HepG2 (cell line): ENCODE measurements around the gene IST1. TPM values are rescaled to one million over a fixed set of nuclear protein-coding genes. Genes with fewer than 3 reads are reported as not detected.

Experiments
- CBX2 ChIP-seq, 2 experiments: fragments of 200-600 bp in 1 of 2; sonication (generic); formaldehyde crosslinking in 1 of 2; IDR thresholded peaks; 2 replicates each; pipeline versions ENCODE4 v1.7.0 to v1.8.1; 2018 to 2022; ENCODE audit warnings: low read depth in 2 of 2, low read length in 1 of 2, mild to moderate bottlenecking in 1 of 2, missing genetic modification reagents in 1 of 2
- GATAD1 ChIP-seq: IDR thresholded peaks from 2 replicates; pipeline ENCODE4 v1.6.1; 2016; ENCODE audit warnings: missing genetic modification reagents, missing compliant biosample characterization
- HDAC2 ChIP-seq: sonication (generic); formaldehyde crosslinking; IDR thresholded peaks from 2 replicates; pipeline ENCODE4 v1.4.0; 2020; ENCODE audit warnings: missing genetic modification reagents
- HOXA7 ChIP-seq: sonication (generic); formaldehyde crosslinking; IDR thresholded peaks from 2 replicates; pipeline ENCODE4 v1.8.1; 2022; ENCODE audit warnings: mild to moderate bottlenecking, missing genetic modification reagents, moderate library complexity
- NAIF1 ChIP-seq: sonication (generic); formaldehyde crosslinking; IDR thresholded peaks from 2 replicates; pipeline ENCODE4 v1.5.0; 2020; ENCODE audit warnings: mild to moderate bottlenecking, missing genetic modification reagents, borderline replicate concordance
- NFIC ChIP-seq: IDR thresholded peaks from 2 replicates; pipeline ENCODE4 v1.6.1; 2012; ENCODE audit warnings: mild to moderate bottlenecking, low read length, inconsistent platforms
- NR2F1 ChIP-seq, 2 experiments: fragments of 450-650 bp in 1 of 2; formaldehyde crosslinking in 1 of 2; IDR thresholded peaks; 2 replicates each; pipeline versions ENCODE4 v1.5.0 to v1.6.1; 2016 to 2020; ENCODE audit warnings: mild to moderate bottlenecking in 1 of 2, missing compliant biosample characterization in 1 of 2, missing genetic modification reagents in 1 of 2, moderate library complexity in 1 of 2
- ONECUT2 ChIP-seq: sonication (generic); formaldehyde crosslinking; IDR thresholded peaks from 2 replicates; pipeline ENCODE4 v1.4.0; 2020; ENCODE audit warnings: missing genetic modification reagents
- SCMH1 ChIP-seq: sonication (generic); formaldehyde crosslinking; IDR thresholded peaks from 2 replicates; pipeline ENCODE4 v1.9.0; 2021; ENCODE audit warnings: missing genetic modification reagents, mild to moderate bottlenecking, borderline replicate concordance
- ZBTB8A ChIP-seq: sonication (generic); formaldehyde crosslinking; IDR thresholded peaks from 2 replicates; pipeline ENCODE4 v1.4.0; 2020; ENCODE audit warnings: mild to moderate bottlenecking, low read depth, missing genetic modification reagents, borderline replicate concordance
- ZNF318 ChIP-seq: sonication (generic); formaldehyde crosslinking; IDR thresholded peaks from 2 replicates; pipeline ENCODE4 v1.4.0; 2020; ENCODE audit warnings: mild to moderate bottlenecking, missing genetic modification reagents
- ZNF619 ChIP-seq: sonication (generic); formaldehyde crosslinking; IDR thresholded peaks from 2 replicates; pipeline ENCODE4 v1.4.0; 2020; ENCODE audit warnings: mild to moderate bottlenecking, missing genetic modification reagents
- ZNF672 ChIP-seq: sonication (generic); formaldehyde crosslinking; IDR thresholded peaks from 2 replicates; pipeline ENCODE4 v1.8.1; 2022; ENCODE audit warnings: missing genetic modification reagents
- polyA plus RNA-seq, 8 experiments: library from polyadenylated mRNA; depleted of rRNA in 3 of 8; stranded (reverse) in 7 of 8; unstranded in 1 of 8; fragments of >200 nt; fragmentation: Illumina TruSeq in 4 of 8; extraction: Trizol in 4 of 8; gene quantifications; 2 replicates each; pipeline versions ENCODE4 v1.2.1 to v1.2.3, GENCODE V29; 2011 to 2016; ENCODE audit warnings: low read depth in 4 of 8, missing spikeins in 1 of 8, mixed read lengths in 1 of 8; ENCODE audit not compliant: insufficient read depth in 1 of 8
- total RNA-seq, 5 experiments: library from RNA; depleted of rRNA; stranded (reverse); fragments of >200 nt; fragmentation: Illumina TruSeq; extraction: Trizol; gene quantifications; 2 replicates each; pipeline ENCODE4 v1.2.3, GENCODE V29; 2016; ENCODE audit warnings: low read depth in 1 of 5
- TF ChIP-seq, protein P1 (sequence below): sonication (generic); formaldehyde crosslinking; IDR thresholded peaks from 2 replicates; pipeline ENCODE4 v1.4.0; 2020; ENCODE audit warnings: missing genetic modification reagents; ENCODE audit errors: not compliant biosample characterization
- TF ChIP-seq, protein P2 (sequence below): sonication (generic); formaldehyde crosslinking; IDR thresholded peaks from 2 replicates; pipeline ENCODE4 v1.8.1; 2022; ENCODE audit warnings: low read depth, mild to moderate bottlenecking, missing genetic modification reagents

IST1 gene
- total and polyA plus RNA-seq, 2 of the 13 experiments (the other 11 are each of a cell fraction or from before 2014, with no cell fraction given) = 346 to 415 TPM

DNA sequence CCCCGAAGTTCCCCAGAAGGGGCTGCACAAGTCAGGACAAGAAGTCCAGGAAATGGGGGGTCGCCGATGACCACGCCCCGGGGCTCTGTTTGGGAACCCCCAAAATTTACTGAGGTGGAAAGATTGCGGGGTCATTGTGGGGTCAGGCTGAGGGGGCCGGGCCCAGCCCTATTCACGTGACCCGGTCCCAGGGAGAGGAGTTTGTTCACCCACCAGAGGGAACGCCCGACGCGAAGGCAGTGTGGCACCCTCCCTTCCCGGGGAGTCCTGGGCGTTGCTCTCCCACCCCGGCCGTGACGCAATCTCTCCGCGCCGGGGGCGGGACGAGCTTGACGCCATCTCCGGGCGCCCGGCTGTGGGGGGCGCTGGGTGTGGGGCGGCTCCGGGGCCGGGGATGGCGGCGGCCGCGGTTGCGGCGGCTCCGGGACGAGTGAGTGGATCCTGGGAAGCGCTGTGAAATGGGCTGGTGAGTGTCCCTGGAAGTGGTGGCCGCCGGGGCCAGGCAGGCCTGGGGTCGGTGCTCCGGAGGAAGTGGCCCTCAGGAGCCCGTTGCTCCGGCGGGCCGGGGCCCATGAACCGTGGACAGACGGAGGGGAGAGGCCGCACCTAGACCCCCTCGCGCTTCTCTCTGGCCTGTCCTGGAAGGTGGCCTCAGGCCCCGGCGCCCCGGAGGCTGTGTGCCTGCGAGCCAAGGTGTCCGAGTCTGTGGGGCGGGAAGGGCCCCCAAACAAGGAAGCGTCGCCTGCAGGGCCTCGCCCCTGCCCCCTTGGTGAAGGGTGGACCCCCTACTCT is 49.5 kb upstream of the IST1 start, which contains the start of gene ATXN1L (continued):
- TF ChIP-seq ZNF672 (CRISPR knock-in tag) = no peak
- TF ChIP-seq ZBTB8A = no peak
- peak; percentile 83; the same call in 1 of the 2 replicates for TF ChIP-seq ZNF619 (CRISPR knock-in tag)
- TF ChIP-seq, protein P1, sequence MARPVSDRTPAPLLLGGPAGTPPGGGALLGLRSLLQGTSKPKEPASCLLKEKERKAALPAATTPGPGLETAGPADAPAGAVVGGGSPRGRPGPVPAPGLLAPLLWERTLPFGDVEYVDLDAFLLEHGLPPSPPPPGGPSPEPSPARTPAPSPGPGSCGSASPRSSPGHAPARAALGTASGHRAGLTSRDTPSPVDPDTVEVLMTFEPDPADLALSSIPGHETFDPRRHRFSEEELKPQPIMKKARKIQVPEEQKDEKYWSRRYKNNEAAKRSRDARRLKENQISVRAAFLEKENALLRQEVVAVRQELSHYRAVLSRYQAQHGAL (CRISPR knock-in tag) = no peak
- TF ChIP-seq NFIC = no peak
- no peak for TF ChIP-seq SCMH1
- peak; percentile 20 to 64; a peak in 3 of 4 replicates for TF ChIP-seq NR2F1 (CRISPR knock-in tag; IDR thresholded peaks at IDR 0.05)
- TF ChIP-seq HDAC2 (CRISPR knock-in tag) = peak; percentile 78
- no peak for TF ChIP-seq ONECUT2 (CRISPR knock-in tag)
- TF ChIP-seq CBX2 (IDR thresholded peaks at IDR 0.05; ENCODE audit: low read depth, low read length) = no peak
- TF ChIP-seq CBX2 (CRISPR knock-in tag; IDR thresholded peaks at IDR 0.05; ENCODE audit: low read depth) = no peak
- TF ChIP-seq GATAD1 (CRISPR knock-in tag) = peak; percentile 96
- TF ChIP-seq, protein P2, sequence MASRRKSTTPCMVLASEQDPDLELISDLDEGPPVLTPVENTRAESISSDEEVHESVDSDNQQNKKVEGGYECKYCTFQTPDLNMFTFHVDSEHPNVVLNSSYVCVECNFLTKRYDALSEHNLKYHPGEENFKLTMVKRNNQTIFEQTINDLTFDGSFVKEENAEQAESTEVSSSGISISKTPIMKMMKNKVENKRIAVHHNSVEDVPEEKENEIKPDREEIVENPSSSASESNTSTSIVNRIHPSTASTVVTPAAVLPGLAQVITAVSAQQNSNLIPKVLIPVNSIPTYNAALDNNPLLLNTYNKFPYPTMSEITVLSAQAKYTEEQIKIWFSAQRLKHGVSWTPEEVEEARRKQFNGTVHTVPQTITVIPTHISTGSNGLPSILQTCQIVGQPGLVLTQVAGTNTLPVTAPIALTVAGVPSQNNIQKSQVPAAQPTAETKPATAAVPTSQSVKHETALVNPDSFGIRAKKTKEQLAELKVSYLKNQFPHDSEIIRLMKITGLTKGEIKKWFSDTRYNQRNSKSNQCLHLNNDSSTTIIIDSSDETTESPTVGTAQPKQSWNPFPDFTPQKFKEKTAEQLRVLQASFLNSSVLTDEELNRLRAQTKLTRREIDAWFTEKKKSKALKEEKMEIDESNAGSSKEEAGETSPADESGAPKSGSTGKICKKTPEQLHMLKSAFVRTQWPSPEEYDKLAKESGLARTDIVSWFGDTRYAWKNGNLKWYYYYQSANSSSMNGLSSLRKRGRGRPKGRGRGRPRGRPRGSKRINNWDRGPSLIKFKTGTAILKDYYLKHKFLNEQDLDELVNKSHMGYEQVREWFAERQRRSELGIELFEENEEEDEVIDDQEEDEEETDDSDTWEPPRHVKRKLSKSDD (CRISPR knock-in tag) = peak; percentile 94
- TF ChIP-seq HOXA7 (CRISPR knock-in tag) = no peak
- TF ChIP-seq NAIF1 (CRISPR knock-in tag) = no peak
- 0 out of 2 replicates have a peak, but pooled peaks have one; percentile 79 for TF ChIP-seq ZNF318 (CRISPR knock-in tag)
